Measurements from ENCODE around the gene POLG. TPM values are rescaled to one million over a fixed set of nuclear protein-coding genes. Genes with fewer than 3 reads are reported as not detected.

Gene POLG
- polyA plus RNA-seq (ENCODE audit: insufficient read length in 3 of 3): 10 to 100 TPM; 54.4 to 61.0 (median 55.6) TPM
- long read RNA-seq, donor 1, full-length matches to known transcripts: 5 of 5 reads
- long read RNA-seq, donor 1, partial matches to known transcripts: 0 of 5 reads
- long read RNA-seq, donor 1, other reads (novel, unspliced or antisense): 0 of 5 reads
- long read RNA-seq, donor 2, full-length matches to known transcripts: 8 of 8 reads
- long read RNA-seq, donor 2, partial matches to known transcripts: 0 of 8 reads
- long read RNA-seq, donor 2, other reads (novel, unspliced or antisense): 0 of 8 reads
- long read RNA-seq, donor 3, full-length matches to known transcripts: 5 of 5 reads
- long read RNA-seq, donor 3, partial matches to known transcripts: 0 of 5 reads
- long read RNA-seq, donor 3, other reads (novel, unspliced or antisense): 0 of 5 reads
- long read RNA-seq, donor 4, full-length matches to known transcripts: 7 of 7 reads
- long read RNA-seq, donor 4, partial matches to known transcripts: 0 of 7 reads
- long read RNA-seq, donor 4, other reads (novel, unspliced or antisense): 0 of 7 reads
- long read RNA-seq, donor 5, full-length matches to known transcripts: 4 of 4 reads
- long read RNA-seq, donor 5, partial matches to known transcripts: 0 of 4 reads
- long read RNA-seq, donor 5, other reads (novel, unspliced or antisense): 0 of 4 reads
- long read RNA-seq, donor 6, full-length matches to known transcripts: 5 of 5 reads
- long read RNA-seq, donor 6, partial matches to known transcripts: 0 of 5 reads
- long read RNA-seq, donor 6, other reads (novel, unspliced or antisense): 0 of 5 reads
- long read RNA-seq, donor 7, full-length matches to known transcripts: 11 of 19 reads
- long read RNA-seq, donor 7, partial matches to known transcripts: 8 of 19 reads
- long read RNA-seq, donor 7, other reads (novel, unspliced or antisense): 0 of 19 reads
- long read RNA-seq, donor 8, full-length matches to known transcripts: 6 of 6 reads
- long read RNA-seq, donor 8, partial matches to known transcripts: 0 of 6 reads
- long read RNA-seq, donor 8, other reads (novel, unspliced or antisense): 0 of 6 reads
- long read RNA-seq, donor 9, transcript POLG-206 (2 exons, 764 nt): major isoform, 10 of 10 reads
- long read RNA-seq, donor 9, partial matches to known transcripts: 0 of 10 reads
- long read RNA-seq, donor 9, other reads (novel, unspliced or antisense): 0 of 10 reads
- long read RNA-seq, donor 10, full-length matches to known transcripts: 9 of 9 reads
- long read RNA-seq, donor 10, partial matches to known transcripts: 0 of 9 reads
- long read RNA-seq, donor 10, other reads (novel, unspliced or antisense): 0 of 9 reads
- long read RNA-seq, donor 11, full-length matches to known transcripts: 6 of 6 reads
- long read RNA-seq, donor 11, partial matches to known transcripts: 0 of 6 reads
- long read RNA-seq, donor 11, other reads (novel, unspliced or antisense): 0 of 6 reads
- long read RNA-seq, donor 12, full-length matches to known transcripts: 6 of 6 reads
- long read RNA-seq, donor 12, partial matches to known transcripts: 0 of 6 reads
- long read RNA-seq, donor 12, other reads (novel, unspliced or antisense): 0 of 6 reads
- long read RNA-seq, donor 13, transcript POLG-206 (2 exons, 764 nt): major isoform, 8 of 16 reads
- long read RNA-seq, donor 13, partial matches to known transcripts: 7 of 16 reads
- long read RNA-seq, donor 13, other reads (novel, unspliced or antisense): 0 of 16 reads
- long read RNA-seq, donor 14: 0 reads
- long read RNA-seq, donor 15: 0 reads
- long read RNA-seq, donor 16, full-length matches to known transcripts: 17 of 17 reads
- long read RNA-seq, donor 16, partial matches to known transcripts: 0 of 17 reads
- long read RNA-seq, donor 16, other reads (novel, unspliced or antisense): 0 of 17 reads

GRCh38 chr15:89334510-89335297 lies at the start of gene POLG:
Gene POLG (minus strand): TSS chr15:89334824. CDS start chr15:89333754, 1,070 bp downstream.
- peak; percentile 99 for DNase-seq

- DNase-seq: no peak
Measured at GRCh38 chr15:89384176-89384604, 49.6 kb upstream of the POLG start.

GRCh38 chr15:89383365-89384175 lies 48.9 kb upstream of the POLG start:
- peak; percentile 86 for DNase-seq

GRCh38 chr15:89381888-89382686 lies 47.5 kb upstream of the POLG start:
- no peak for DNase-seq

GRCh38 chr15:89381331-89381730 lies 46.7 kb upstream of the POLG start:
- no peak for DNase-seq

GRCh38 chr15:89379818-89380217 lies 45.2 kb upstream of the POLG start:
- DNase-seq: no peak

GRCh38 chr15:89379251-89379695 lies 44.6 kb upstream of the POLG start:
- DNase-seq: no peak

- peak; percentile 36 for DNase-seq
Measured at GRCh38 chr15:89378296-89379151, 43.9 kb upstream of the POLG start.

- no peak for DNase-seq
Measured at GRCh38 chr15:89377842-89378295, 43.2 kb upstream of the POLG start.

- DNase-seq: no peak
Measured at GRCh38 chr15:89377024-89377841, 42.6 kb upstream of the POLG start.

GRCh38 chr15:89376388-89376787 lies 41.8 kb upstream of the POLG start:
- DNase-seq: no peak

- DNase-seq: no peak
Measured at GRCh38 chr15:89375093-89376005, 40.7 kb upstream of the POLG start.

- DNase-seq: no peak
Measured at GRCh38 chr15:89374086-89374981, 39.7 kb upstream of the POLG start.
